HFFc6 (cell line): Measurements from ENCODE around the gene USP44. TPM values are rescaled to one million over a fixed set of nuclear protein-coding genes. Genes with fewer than 3 reads are reported as not detected.

Experiments
- DNase-seq: peaks from one replicate; pipeline ENCODE4 v3.0.0-alpha.2; 2018
- H3K27ac Mint-ChIP-seq: 2 replicates; pipeline ENCODE4 v1.8.0; 2020; ENCODE audit warnings: mild to moderate bottlenecking, mixed read lengths
- H3K27me3 Mint-ChIP-seq: 2 replicates; pipeline ENCODE4 v1.8.0; 2021; ENCODE audit warnings: mild to moderate bottlenecking, moderate library complexity, mixed read lengths; ENCODE audit not compliant: insufficient read depth
- H3K36me3 Mint-ChIP-seq: 2 replicates; pipeline ENCODE4 v1.8.0; 2021; ENCODE audit warnings: low read depth, mixed read lengths
- H3K4me1 Mint-ChIP-seq: 2 replicates; pipeline ENCODE4 v1.8.0; 2020; ENCODE audit warnings: low read depth, mixed read lengths
- H3K4me3 Mint-ChIP-seq: 2 replicates; pipeline ENCODE4 v1.8.0; 2020; ENCODE audit warnings: mild to moderate bottlenecking, moderate library complexity, mixed read lengths
- H3K9me3 Mint-ChIP-seq: 2 replicates; pipeline ENCODE4 v1.8.0; 2020; ENCODE audit warnings: mild to moderate bottlenecking, mixed read lengths
- CTCF ChIP-seq: fragments of 200-600 bp; sonication (generic); IDR thresholded peaks from 2 replicates; pipeline ENCODE4 v1.5.0; 2021; ENCODE audit warnings: antibody characterized with exemption, mild to moderate bottlenecking
- total RNA-seq, 6 experiments: library from RNA; stranded (reverse); fragmentation: NEBNext Ultra II Directional; extraction: Animal tissue kit (Norgen Biotek cat#: 25700); gene quantifications; 2 replicates in 1 of 6; 3 replicates in 5 of 6; pipeline ENCODE4 v1.2.3, GENCODE V29; 2021

The USP44 gene
- total RNA-seq, 6 experiments from 2014 or later = not detected

DNA sequence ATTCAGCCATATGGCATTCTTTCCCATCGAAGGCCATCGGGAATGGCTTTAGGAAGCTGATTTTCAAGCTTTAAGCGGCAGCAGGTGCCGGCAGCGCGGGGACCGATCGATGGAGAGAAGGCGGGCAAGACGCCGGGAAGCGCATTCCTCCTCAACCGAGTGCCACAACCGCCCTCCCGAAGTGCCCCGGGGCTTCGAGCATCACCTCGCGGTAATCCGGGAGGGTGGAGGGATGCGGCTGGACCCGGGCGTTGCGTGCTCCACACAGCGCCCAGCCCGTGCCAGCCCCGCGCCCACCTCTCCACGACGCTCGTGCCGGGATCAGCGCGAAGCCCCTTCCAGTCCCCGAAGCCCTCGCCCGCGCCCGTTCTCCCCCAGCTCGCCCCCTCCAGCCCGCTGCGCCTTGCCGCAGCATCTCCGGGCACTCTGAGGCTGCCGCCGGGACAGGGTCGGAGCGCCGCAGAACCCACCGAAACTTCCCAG is 3.2 kb downstream of the USP44 start:
- Mint-ChIP-seq H3K4me3 (peak overlapping the region; percentile 55; the same call in 1 of the 2 replicates), H3K27me3 (peaks cover 20% of the 10 kb centered on the region), H3K36me3 (peaks cover 8% of the 10 kb centered on the region), H3K27ac (no peak overlapping the region), H3K9me3 (peaks cover 12% of the 10 kb centered on the region), H3K4me1 (peaks cover 9% of the 10 kb centered on the region)
- no peak for DNase-seq
- TF ChIP-seq CTCF = no peak

DNA sequence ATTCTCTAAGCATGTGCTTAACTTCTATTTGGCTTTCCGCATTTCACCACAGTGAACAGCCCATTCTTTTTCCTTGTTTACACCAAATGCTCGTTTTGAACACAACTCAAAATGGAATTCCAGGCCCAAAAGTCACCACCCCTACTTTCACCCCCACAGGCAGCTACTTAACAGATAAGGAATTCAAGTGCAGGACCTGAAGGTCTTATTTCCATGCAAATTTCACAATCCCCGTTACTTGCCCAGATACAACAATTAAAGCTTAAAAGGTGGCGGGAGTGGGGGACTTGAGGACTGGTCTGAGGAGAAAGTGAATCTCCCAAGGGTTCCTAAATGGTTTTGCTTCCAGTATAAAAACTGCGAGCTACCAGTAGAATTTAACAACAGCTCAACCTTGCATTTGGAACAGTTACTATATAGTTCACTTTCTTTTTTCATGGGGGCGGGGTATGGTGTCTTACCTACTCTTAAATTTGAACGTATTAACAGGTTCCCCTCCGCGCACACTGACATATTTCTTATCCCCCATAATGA is 3.7 kb downstream of the USP44 start:
- Mint-ChIP-seq H3K27ac (no peak overlapping the region), H3K9me3 (peaks cover 12% of the 10 kb centered on the region), H3K27me3 (peaks cover 20% of the 10 kb centered on the region), H3K36me3 (peaks cover 8% of the 10 kb centered on the region), H3K4me3 (peak overlapping the region; percentile 55; the same call in 1 of the 2 replicates), H3K4me1 (peaks cover 9% of the 10 kb centered on the region)
- peak; percentile 0 for DNase-seq
- TF ChIP-seq CTCF = no peak

GRCh38 chr12:95546491-95546813 is 4.8 kb downstream of the USP44 start:
- H3K9me3 Mint-ChIP-seq = peaks cover 12% of the 10 kb centered on the region
- no peak overlapping the region for H3K27ac Mint-ChIP-seq
- no peak for TF ChIP-seq CTCF
- peaks cover 8% of the 10 kb centered on the region for H3K36me3 Mint-ChIP-seq
- DNase-seq = no peak
- peaks cover 19% of the 10 kb centered on the region for H3K27me3 Mint-ChIP-seq
- H3K4me3 Mint-ChIP-seq = no peak overlapping the region
- peaks cover 9% of the 10 kb centered on the region for H3K4me1 Mint-ChIP-seq

GRCh38 chr12:95545731-95546490 is 5.4 kb downstream of the USP44 start:
- no peak for TF ChIP-seq CTCF
- peaks cover 8% of the 10 kb centered on the region for H3K36me3 Mint-ChIP-seq
- no peak overlapping the region for H3K27ac Mint-ChIP-seq
- H3K4me1 Mint-ChIP-seq = peaks cover 9% of the 10 kb centered on the region
- no peak for DNase-seq
- peaks cover 15% of the 10 kb centered on the region for H3K27me3 Mint-ChIP-seq
- peaks cover 12% of the 10 kb centered on the region for H3K9me3 Mint-ChIP-seq
- no peak overlapping the region for H3K4me3 Mint-ChIP-seq

DNA sequence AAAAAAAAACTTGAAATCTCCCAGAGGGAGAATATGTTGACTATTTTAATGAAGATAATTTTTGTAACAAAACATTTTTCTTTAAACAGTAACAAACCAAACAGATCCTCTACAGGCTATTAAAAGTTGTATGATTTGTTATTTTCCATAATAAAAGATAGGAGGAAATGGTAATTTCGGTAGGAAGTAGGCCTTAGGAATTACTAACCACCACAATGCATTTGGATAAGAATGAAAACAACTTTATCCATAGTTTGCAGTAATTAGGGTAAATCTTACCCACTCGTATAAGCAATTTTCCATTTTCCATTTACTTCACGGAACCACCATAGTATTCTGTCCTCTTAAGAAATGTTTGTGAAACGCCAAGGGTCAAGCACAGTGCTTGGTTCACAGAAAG is 6.0 kb downstream of the USP44 start:
- no peak for TF ChIP-seq CTCF
- Mint-ChIP-seq H3K9me3 (peaks cover 12% of the 10 kb centered on the region), H3K4me3 (no peak overlapping the region), H3K36me3 (peaks cover 8% of the 10 kb centered on the region), H3K27ac (no peak overlapping the region), H3K27me3 (peaks cover 15% of the 10 kb centered on the region), H3K4me1 (peaks cover 9% of the 10 kb centered on the region)
- no peak for DNase-seq
